GM18498 (cell line): ENCODE data around the gene FHOD3.
"Not testable (repeated sequence)": the region's sequence is repeated elsewhere in the genome, so short reads cannot be mapped to it uniquely, and the experiment has no call there.

ENCODE experiments used
- ATAC-seq: cut with Tn5 transposase; IDR thresholded peaks from one replicate; pipeline ENCODE4 v1.9.1; 2021; ENCODE audit warnings: mild to moderate bottlenecking, moderate library complexity; ENCODE audit not compliant: unreplicated experiment

FHOD3 gene

GRCh38 chr18:36535202-36535935 is 237.9 kb downstream of the FHOD3 start:
- ATAC-seq = no peak

- no peak for ATAC-seq
Observed at GRCh38 chr18:36536426-36536825, 238.9 kb downstream of the FHOD3 start.

DNA sequence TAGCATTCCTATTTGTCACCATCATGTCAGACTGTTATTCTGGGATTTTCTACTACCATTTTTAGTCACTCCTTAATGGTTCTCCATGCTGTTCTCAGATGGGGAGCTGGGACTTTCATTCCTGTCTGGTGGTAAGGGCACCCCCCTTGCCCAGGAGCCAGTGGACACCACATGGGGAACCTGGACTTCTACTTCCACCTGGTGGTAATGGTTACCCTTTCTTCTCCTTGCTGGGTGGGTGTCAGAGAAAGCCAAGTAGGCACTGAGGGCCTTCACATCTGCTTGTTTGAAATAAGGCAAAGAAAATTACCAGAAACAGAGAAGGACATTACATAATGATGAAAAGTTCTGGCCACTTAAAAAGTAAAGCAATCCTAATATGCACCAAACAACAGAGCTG is 239.8 kb downstream of the FHOD3 start:
- ATAC-seq = no peak

DNA sequence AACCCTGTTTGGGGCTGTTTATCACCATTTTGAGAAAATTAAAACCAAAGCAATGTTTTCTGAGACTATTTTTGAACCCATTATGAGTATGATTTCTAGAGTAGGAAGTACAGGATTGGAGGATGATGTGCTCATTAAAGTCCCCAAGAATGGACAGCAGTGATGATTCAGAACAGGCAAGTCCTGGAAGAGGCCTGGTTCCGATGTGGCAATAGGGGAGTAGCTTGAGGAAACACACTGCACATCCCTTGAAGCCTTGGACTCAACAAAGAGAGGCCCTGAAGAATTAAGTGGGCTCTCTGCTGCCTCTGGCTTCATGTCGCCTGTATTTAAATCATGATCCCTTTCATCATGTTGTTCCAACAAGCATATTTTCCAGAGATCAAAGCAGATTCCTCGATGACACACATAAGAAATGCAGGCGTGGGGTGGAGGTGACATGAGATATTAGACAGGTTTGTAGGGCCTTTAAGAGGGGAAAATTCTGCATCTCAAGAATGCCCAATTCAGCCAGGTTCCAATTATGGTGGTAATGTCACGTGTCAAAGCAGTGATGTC is 242.2 kb downstream of the FHOD3 start:
- ATAC-seq = no peak

DNA sequence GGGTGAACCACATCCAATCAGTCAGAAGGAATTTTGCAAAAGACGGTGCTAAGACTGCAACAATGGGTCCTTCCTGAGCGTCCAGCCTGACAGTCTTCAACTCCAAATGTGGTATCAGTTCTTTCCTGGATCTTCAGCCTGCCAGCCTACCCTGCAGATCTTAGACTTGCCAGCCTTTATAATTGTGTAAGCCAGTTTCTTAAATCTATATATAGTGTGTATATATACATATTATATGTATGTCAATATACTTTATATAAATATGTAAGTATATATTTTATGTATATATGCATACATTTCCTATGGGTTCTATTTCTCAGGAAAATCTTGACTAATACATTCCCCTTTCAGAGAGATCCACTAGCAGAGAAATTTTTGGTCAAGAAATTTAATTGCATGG is 245.5 kb downstream of the FHOD3 start:
- no peak for ATAC-seq

DNA sequence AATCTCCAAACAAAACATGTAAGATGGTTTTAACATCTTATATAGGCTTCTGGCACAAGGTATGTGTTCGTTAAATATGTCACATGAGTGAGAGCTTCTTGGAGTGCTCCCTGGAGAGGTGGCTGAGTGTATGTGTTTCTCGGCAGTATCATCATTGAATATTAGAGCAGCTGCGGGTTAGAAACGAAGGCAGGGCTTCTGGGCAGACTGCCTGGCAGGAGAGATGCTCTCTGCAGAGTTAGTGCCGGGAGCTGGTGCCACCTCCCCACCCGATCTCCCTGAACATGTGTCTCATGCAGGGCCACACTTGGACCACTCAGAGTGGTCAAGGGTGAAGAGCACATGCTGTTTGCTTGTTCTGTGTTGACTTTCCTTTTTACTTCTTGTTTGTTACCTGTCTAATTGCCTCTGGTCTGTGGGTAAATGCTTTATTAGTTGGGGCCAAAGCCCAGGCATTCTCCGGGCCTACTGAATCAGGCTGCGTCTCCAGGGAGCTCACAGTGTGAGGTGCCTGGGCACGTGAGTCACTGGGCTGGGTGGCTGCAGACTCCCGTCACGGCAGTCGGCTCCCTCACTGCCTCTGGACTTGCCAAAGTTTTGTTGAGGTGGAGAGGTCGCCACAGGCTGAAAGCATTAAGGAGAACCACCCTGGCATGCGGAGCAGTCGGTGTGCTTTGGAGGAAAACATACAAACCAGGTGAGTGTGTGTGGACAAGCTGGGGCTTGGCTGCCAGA is 246.6 kb downstream of the FHOD3 start:
- ATAC-seq = no peak

DNA sequence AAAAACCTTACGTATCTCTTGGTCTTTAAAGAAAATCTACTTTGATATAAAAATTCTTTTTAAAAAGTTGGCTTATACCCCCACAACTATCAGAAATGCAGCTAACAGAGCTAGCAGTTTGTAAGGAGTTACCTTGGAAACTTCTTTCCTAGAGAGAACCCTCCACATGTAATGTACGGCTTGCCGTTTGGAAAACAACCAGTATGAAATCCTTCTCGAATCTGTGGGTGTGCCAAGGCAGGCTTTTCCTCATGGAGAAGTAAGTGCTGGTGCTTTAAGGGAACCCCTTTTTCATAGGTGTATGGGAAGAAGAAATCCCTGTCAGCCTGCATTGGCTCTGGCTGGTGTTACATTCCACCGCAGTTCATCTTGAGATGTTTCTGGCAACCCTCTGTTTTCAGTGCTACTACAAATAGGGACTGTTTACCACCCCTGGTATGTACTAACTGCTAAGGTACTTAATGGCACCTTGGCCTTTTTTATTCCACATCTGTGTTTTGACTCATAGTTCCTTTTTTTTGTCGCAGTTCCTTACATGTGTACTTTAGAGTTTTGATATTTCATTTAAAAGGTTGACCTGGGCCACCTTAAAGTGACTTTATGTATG is 248.4 kb downstream of the FHOD3 start:
- ATAC-seq = no peak

GRCh38 chr18:36546876-36547275 is 249.4 kb downstream of the FHOD3 start:
- no peak for ATAC-seq

DNA sequence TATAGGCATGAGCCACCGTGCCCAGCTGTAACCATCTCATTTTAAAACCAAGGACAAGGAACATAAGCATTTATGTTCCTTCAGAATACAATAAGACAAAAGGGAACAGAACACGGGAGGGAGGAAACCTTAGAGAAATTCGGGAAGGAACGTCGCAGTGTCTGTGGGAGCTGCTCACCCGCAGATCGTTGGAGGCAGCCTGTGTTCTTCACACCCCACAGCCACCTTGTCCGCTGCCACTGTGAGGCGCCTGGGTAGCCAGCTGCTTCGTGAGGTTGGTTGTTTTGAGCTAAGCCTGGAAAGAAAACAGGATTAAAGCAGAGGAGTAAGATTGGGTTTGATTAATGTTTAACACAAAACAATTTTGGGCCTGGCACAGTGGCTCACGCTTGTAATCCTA is 250.0 kb downstream of the FHOD3 start:
- no peak for ATAC-seq

DNA sequence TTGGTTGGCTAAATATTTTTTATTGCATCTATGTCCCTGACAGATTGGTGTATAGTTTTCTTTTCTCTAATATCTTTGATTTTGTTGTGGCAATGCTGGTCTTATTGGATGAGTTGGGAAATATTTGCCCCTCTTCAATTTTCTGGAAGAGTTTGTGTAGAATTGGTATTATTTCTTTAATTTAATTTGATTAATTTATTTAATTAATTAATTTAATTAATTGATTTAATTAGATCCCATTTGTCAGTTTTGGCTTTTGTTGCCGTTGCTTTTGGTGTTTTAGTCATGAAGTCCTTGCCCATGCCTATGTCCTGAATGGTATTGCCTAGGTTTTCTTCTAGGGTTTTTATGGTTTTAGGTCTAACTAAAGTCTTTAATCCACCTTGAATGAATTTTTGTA is 253.8 kb downstream of the FHOD3 start:
- ATAC-seq = not testable (repeated sequence)

DNA sequence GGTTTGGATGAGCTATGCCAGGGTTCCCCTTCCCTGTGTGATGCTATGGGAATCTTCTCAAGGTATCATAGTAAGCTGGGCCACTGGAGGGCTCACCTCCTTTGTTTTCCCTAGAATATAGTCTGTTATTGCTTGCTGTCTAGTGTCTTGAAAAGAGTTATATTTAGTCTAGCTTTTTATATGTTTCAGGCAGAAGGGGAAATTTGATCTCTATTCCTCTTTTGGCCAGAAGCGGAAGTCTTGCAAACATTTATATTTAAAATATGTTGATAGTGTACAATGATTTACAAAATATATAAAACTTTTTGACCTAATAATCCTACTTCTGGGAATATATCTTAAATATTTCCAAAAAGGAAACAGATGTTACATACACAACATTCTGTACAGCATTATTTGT is 260.7 kb downstream of the FHOD3 start:
- ATAC-seq = no peak

DNA sequence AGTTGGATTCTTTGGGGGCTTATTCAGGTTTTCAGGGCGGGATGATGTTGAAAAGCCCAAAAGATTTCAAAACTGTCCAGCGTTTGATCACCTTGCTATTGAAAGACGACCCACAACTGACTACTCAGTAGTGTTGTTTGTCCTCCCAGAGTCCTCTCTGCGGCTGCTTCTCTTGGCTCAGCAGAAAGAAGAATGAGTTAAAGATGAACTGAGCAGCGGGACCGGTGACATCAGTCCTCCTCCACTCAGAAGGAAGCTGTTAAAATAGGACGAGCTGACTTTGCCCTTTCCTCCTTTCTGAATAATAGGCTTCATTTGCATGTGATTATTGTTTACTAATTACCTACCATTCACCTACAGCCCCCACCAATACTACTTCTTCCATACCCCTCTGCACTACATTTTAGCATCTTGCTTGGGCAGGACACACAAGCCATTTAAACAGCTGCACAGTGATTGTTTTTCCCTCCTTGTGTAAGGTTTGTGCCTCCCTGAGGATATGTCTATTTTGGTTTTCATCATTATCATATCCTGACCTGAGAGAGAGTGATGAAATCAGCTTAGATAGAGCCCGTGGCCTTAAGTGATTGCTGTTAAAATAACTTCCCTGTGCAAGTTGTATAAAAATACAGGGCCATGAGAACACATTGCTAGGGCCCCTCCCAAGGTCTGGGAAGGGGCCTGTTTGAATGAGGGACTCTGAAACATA is 261.8 kb downstream of the FHOD3 start:
- no peak for ATAC-seq

- no peak for ATAC-seq
Observed at GRCh38 chr18:36560187-36560586, 262.7 kb downstream of the FHOD3 start.

DNA sequence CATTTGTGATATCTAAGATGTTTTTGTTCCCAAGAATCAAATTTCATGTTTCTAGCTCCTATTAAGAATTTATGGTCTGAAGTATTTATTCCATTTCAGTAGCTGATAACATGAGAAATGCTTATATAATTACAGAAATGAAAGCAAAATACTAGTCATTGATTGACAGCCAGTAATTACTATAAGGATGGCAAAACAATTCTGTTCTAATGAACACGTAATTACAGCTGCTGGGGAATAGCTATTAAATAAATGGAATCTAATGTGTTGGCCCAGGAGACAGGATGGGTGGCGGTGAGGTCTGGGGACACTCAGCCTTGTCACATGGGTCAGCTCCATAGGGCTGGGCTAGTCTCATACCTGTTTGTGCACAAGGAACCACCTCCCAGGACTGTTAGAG is 263.5 kb downstream of the FHOD3 start:
- no peak for ATAC-seq

- ATAC-seq = no peak
Observed at GRCh38 chr18:36564841-36565240, 267.3 kb downstream of the FHOD3 start.

DNA sequence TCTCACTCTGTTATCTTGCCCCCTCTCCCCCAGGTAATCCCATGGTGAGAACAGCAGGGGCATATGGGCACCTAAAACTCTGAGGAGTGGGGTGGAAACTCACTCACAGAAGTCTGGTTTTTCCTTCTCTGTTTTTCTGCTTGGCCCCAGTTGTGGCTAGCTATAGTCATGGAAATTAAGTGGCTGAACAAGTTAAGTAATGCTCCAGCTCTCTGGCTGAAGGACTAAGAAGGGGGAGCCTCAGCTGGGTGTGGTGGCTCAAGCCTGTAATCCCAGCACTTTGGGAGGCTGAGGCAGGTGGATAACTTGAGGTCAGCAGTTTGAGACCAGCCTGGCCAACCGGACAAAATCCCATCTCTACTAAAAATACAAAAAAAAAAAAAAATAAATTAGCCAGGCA is 270.3 kb downstream of the FHOD3 start:
- no peak for ATAC-seq

- ATAC-seq = no peak
Observed at GRCh38 chr18:36568487-36568886, 271.0 kb downstream of the FHOD3 start.

GRCh38 chr18:36572135-36572856 is 274.8 kb downstream of the FHOD3 start:
- peak; percentile 48 for ATAC-seq

GRCh38 chr18:36576339-36576738 is 278.8 kb downstream of the FHOD3 start:
- ATAC-seq = no peak

DNA sequence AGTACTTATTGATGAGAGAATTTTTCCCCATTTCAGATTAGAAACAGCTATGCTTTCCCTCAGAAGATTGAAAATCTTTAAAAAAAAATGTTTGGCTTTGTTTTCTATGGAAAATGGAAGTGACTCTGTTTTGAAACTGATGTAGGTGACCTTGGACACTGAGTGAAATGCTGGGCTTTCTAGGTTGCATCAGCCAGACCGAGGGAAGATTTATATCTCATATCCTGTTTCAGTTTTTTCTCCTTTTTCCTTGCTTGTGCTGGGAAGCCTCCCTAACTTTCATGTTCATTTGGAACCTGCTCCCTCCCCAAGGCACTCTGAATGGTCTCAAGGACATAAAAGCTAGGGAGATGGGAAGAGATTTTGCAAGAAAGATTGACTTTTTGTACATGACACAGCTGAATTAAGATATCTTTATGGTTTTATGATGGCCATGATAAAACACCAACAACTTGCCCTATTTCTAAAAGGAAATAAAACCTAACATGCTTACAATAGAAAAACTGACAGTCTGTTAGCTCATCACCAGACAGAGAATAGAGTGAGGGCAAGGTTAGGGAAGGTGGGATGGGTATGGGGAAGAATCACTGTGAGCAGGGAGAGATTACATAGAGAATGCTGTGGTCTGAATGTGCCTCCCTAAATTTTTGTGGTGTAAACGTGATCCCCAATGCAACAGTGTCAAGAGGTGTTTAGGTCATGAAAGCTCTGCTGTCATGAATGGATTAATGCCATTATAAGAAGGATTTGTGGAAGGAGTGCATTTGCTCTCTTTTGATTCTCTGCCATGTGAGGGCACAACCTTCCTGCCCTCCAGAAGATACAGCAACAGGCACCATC is 281.6 kb downstream of the FHOD3 start:
- ATAC-seq = no peak
